ENCODE measurements around the gene RELB. TPM values are rescaled to one million over a fixed set of nuclear protein-coding genes. Genes with fewer than 3 reads are reported as not detected.

RELB gene
- total and polyA plus RNA-seq, 2 donors (not counting 1 experiment from before 2014, with no cell fraction given), result 2.3 to 11.7 TPM

DNA sequence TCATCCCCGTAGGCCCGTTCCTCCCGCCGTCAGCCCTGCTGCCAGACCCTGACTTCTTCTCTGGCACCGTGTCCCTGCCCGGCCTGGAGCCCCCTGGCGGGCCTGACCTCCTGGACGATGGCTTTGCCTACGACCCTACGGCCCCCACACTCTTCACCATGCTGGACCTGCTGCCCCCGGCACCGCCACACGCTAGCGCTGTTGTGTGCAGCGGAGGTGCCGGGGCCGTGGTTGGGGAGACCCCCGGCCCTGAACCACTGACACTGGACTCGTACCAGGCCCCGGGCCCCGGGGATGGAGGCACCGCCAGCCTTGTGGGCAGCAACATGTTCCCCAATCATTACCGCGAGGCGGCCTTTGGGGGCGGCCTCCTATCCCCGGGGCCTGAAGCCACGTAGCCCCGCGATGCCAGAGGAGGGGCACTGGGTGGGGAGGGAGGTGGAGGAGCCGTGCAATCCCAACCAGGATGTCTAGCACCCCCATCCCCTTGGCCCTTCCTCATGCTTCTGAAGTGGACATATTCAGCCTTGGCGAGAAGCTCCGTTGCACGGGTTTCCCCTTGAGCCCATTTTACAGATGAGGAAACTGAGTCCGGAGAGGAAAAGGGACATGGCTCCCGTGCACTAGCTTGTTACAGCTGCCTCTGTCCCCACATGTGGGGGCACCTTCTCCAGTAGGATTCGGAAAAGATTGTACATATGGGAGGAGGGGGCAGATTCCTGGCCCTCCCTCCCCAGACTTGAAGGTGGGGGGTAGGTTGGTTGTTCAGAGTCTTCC is 36.3 kb downstream of the RELB start:
- DNase-seq (ENCODE audit: low read depth in 2 of 2), result no peak
- H3K9me3 ChIP-seq (ENCODE audit: control insufficient read depth, insufficient read depth, low read depth, low read length), result no peaks in the 10 kb centered on the region
- H3K79me2 ChIP-seq (ENCODE audit: control insufficient read depth, insufficient read depth, low read length), result peaks cover 29% of the 10 kb centered on the region
- no peak overlapping the region for H3K4me2 ChIP-seq (ENCODE audit: extremely low read depth, insufficient read depth, low read length)
- H3K9ac ChIP-seq (ENCODE audit: insufficient read depth, low read length), result no peak overlapping the region
- H3K4me3 ChIP-seq (replicated peaks in 1 of 4; ENCODE audit: control extremely low read depth in 1 of 4, insufficient read depth in 1 of 4, low read depth in 3 of 4, low read length in 4 of 4), result no peak overlapping the region
- TF ChIP-seq EZH2 (IDR thresholded peaks at IDR 0.05; ENCODE audit: low read length, missing control alignments), result no peak
- TF ChIP-seq, protein P1, sequence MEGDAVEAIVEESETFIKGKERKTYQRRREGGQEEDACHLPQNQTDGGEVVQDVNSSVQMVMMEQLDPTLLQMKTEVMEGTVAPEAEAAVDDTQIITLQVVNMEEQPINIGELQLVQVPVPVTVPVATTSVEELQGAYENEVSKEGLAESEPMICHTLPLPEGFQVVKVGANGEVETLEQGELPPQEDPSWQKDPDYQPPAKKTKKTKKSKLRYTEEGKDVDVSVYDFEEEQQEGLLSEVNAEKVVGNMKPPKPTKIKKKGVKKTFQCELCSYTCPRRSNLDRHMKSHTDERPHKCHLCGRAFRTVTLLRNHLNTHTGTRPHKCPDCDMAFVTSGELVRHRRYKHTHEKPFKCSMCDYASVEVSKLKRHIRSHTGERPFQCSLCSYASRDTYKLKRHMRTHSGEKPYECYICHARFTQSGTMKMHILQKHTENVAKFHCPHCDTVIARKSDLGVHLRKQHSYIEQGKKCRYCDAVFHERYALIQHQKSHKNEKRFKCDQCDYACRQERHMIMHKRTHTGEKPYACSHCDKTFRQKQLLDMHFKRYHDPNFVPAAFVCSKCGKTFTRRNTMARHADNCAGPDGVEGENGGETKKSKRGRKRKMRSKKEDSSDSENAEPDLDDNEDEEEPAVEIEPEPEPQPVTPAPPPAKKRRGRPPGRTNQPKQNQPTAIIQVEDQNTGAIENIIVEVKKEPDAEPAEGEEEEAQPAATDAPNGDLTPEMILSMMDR (conservative IDR thresholded peaks at IDR 0.05 in 1 of 2, IDR thresholded peaks at IDR 0.05 in 1 of 2; ENCODE audit: low read depth in 1 of 2, low read length in 2 of 2), result no peak
- no peaks in the 10 kb centered on the region for H3K27me3 ChIP-seq (ENCODE audit: control insufficient read depth, insufficient read depth, low read length)
- no peaks in the 10 kb centered on the region for H4K20me1 ChIP-seq (ENCODE audit: control insufficient read depth, extremely low read depth, insufficient read depth, low read length)
- H3K4me1 ChIP-seq (ENCODE audit: control insufficient read depth, extremely low read depth, insufficient read depth, low read length), result peaks cover 7% of the 10 kb centered on the region
- H3K36me3 ChIP-seq (ENCODE audit: control insufficient read depth, insufficient read depth, low read length), result peaks cover 10% of the 10 kb centered on the region
- no peak overlapping the region for H2AFZ ChIP-seq (ENCODE audit: low read length)
- no peak overlapping the region for H3K27ac ChIP-seq (ENCODE audit: insufficient read depth, low read length)

DNA sequence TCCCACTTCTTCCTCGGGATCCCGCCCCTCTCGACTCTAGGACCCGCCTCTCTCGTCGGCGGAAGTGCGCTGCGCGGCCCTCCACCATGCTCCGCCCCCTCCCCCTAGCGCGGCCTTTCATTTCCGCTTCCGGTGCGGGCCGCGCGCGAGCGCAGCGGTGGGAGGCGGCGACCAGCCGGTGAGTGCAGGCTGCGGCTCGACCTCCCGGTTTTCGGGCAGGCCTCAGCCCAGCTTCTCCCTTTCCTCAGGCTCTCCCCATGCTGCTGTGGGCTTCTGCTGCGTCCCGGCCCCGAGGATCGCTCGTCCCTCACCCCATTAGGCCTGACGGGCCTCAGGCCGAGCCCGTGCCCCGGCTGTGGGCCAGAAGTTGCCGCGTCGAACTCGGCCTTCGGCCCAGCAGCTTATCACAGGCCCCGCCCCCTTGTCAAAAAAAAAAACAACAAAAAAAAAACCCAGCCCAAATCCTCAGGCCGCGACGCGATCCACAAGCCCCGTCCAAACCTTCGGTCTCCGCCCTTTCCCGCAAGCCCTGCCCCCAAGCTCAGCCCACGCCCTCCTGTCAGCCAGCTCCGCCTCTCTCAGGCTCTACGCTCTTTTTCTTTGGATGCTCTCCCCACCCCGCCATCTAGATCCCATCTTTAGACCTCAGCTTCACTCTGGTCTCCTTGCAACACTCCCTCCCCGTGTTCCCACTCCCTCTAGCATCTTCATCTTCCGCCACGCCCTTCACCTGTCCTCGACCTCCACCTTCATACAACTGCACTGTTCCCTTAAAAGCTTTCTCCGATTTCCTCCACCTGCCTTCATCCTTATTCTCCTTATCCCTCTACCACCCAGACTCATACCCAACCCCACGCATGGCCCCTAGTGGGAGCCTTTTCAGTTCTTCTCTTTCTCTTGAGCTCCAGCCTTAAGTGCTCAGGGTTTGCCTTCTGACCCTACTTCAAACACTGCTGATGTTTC is 37.9 kb downstream of the RELB start, which contains the start of gene CLASRP:
CLASRP (plus strand) TSS at position 115 of the 963 bp plus-strand sequence. CDS start 1,168 bp downstream, outside the sequence.
- Histone ChIP-seq H3K27me3 (ENCODE audit: control insufficient read depth, insufficient read depth, low read length) (no peaks in the 10 kb centered on the region), H3K4me3 (replicated peaks in 1 of 4; ENCODE audit: control extremely low read depth in 1 of 4, insufficient read depth in 1 of 4, low read depth in 3 of 4, low read length in 4 of 4) (peak within 1 kb of the TSS; percentile 82 to 92 (median 87)), H3K79me2 (ENCODE audit: control insufficient read depth, insufficient read depth, low read length) (peaks cover 33% of the 10 kb centered on the region), H4K20me1 (ENCODE audit: control insufficient read depth, extremely low read depth, insufficient read depth, low read length) (no peaks in the 10 kb centered on the region), H3K36me3 (ENCODE audit: control insufficient read depth, insufficient read depth, low read length) (peaks cover 11% of the 10 kb centered on the region), H2AFZ (ENCODE audit: low read length) (peak within 1 kb of the TSS; percentile 84), H3K9ac (ENCODE audit: insufficient read depth, low read length) (peak within 1 kb of the TSS; percentile 99), H3K9me3 (ENCODE audit: control insufficient read depth, insufficient read depth, low read depth, low read length) (no peaks in the 10 kb centered on the region), H3K4me1 (ENCODE audit: control insufficient read depth, extremely low read depth, insufficient read depth, low read length) (peaks cover 7% of the 10 kb centered on the region), H3K27ac (ENCODE audit: insufficient read depth, low read length) (peak within 1 kb of the TSS; percentile 98), H3K4me2 (ENCODE audit: extremely low read depth, insufficient read depth, low read length) (peak within 1 kb of the TSS; percentile 98)
- no peak for TF ChIP-seq EZH2 (IDR thresholded peaks at IDR 0.05; ENCODE audit: low read length, missing control alignments)
- TF ChIP-seq, protein P1 (conservative IDR thresholded peaks at IDR 0.05 in 1 of 2, IDR thresholded peaks at IDR 0.05 in 1 of 2; ENCODE audit: low read depth in 1 of 2, low read length in 2 of 2), result peak in 1 of 2 donors; percentile 8
- DNase-seq (ENCODE audit: low read depth in 2 of 2), result peak; percentile 85 to 92
